HG03457 (cell line): ENCODE data around the gene ARL2.
A peak's percentile ranks its signal among the peaks of the same experiment; 100 is the strongest.
"Not testable (repeated sequence)": the region's sequence is repeated elsewhere in the genome, so short reads cannot be mapped to it uniquely, and the experiment has no call there.

Experiments used
- ATAC-seq: cut with Tn5 transposase; IDR thresholded peaks from one replicate; pipeline ENCODE4 v1.9.1; 2021; ENCODE audit warnings: moderate number of reproducible peaks; ENCODE audit not compliant: unreplicated experiment

ARL2 gene

DNA sequence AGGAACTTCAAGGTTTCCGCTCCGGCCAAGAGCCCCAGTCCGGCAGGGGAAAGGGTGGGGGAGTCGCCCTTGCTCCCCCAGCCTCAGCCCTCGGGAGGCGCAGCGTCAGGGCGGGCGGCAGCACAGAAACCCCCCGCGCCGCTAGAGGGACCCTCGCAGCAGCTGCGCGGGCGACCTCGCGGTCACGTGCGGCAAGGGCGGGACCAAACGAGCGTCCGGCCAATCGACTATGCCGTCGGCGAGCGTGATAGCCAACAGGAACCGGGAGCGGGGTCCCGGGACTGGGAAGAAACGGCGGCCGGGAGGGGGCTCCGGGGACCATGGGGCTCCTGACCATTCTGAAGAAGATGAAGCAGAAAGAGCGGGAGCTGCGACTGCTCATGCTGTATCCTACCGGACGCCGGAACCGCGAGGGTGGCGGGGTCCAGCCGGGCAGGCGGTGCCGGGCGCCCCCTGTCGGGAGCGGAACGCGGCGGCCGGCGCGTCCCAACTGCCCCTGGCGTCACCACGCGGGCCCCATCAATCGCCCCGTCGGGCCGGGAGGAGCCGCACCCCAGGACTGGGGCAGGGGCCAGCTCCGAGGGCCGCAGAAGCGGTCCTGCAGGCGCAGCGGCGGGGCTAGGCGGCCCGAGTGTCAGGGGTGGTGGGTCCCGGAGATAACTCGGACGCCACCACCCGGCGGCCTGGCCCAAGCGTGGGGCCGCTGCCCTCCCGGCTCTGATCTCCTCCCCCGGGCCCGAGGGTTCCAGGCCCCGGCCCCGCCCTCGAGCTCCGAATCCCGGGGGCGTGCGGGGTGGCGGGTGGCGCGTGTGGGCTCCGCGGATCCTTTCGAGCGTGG is at the start of gene ARL2:
ARL2 (plus strand) TSS at position 273 of the 838 bp plus-strand sequence; CDS start at position 321, 48 bp downstream.
- peak; percentile 61 for ATAC-seq

GRCh38 chr11:64967375-64967774 is 46.6 kb upstream of the ARL2 start:
- ATAC-seq, result no peak

- no peak for ATAC-seq
Measured at GRCh38 chr11:64969209-64969608, 44.8 kb upstream of the ARL2 start.

- ATAC-seq, result no peak
Measured at GRCh38 chr11:64970731-64971151, 43.2 kb upstream of the ARL2 start.

DNA sequence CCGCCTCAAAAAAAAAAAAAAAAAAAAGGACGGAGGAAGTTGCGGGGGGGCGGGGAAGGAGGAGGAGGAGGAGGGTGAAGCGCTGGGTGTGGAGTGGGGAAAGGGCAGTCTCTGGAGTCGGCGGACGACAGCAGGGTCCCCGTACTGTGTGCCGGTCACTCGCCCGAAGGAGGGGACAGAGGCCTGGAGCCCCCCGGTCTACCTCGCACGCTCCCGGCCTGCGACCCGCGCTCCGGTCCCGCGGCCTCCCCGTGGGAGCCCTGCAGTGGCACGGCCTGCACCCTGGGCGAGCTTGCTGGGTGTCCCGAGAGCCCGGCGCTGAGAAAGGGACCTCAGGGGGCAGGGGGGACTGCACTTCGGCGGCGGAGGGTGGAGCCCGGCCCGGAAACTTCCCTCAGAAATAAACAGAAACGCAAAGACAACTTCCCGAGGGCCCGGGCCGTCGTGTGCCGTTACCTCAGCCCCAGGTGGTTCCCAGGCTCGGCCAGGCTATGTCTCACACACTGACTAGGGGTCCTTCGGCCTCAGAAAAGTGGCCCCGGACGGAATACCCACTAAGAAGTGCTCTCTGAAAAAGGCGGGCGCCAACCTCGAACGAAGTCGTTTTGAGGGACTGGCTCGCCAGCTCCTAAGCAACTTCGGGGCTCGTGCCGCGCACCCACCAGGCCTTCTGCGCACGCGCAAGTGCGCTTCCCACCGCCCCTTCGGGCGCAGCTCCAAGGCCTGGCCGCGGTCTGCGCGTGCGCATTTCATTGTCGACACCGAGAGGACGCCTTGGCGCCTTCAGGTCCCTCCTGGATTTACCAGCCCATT is 42.3 kb upstream of the ARL2 start, which contains the start of gene MAJIN:
MAJIN (minus strand) TSS at position 688 of the 813 bp plus-strand sequence. CDS start 12,703 bp downstream, outside the sequence.
- no peak for ATAC-seq

- no peak for ATAC-seq
Measured at GRCh38 chr11:64974124-64974523, 39.8 kb upstream of the ARL2 start.

GRCh38 chr11:64976651-64977050 is 37.3 kb upstream of the ARL2 start:
- no peak for ATAC-seq

DNA sequence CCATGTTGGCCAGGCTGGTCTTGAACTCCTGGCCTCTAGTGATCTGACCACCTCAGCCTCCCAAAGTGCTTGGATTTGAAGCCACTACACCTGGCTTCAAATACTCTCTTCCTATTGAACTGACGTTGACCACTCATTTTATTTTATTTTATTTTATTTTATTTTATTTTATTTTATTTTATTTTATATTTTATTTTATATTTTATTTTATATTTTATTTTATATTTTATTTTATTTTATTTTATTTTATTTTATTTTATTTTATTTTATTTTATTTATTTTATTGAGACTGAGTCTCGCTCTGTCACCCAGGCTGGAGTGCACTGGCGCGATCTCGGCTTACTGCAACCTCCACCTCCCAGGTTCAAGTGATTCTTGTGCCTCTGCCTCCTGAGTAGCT is 30.6 kb upstream of the ARL2 start:
- ATAC-seq, result not testable (repeated sequence)

- no peak for ATAC-seq
Measured at GRCh38 chr11:64987998-64988854, 25.7 kb upstream of the ARL2 start.

DNA sequence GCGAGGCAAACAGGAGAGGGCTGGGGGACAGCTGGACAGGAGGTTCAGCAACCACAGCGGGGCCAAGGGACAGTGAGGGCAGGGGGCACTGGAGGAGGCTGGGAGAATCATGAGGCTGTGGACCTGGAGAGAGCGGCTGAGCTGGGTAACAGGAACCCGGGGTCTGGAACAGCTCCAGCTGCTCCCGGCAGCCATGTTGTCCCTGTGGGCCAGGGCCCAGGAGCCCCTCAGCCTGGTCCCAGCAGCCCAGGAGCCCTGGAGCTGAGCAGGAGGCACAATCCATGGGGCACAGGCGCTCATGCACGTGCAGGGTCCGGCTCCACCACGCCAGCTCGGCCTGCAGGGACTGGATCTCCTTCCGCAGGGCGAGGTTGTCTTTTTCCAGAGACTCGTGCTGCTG is 24.5 kb upstream of the ARL2 start:
- no peak for ATAC-seq

DNA sequence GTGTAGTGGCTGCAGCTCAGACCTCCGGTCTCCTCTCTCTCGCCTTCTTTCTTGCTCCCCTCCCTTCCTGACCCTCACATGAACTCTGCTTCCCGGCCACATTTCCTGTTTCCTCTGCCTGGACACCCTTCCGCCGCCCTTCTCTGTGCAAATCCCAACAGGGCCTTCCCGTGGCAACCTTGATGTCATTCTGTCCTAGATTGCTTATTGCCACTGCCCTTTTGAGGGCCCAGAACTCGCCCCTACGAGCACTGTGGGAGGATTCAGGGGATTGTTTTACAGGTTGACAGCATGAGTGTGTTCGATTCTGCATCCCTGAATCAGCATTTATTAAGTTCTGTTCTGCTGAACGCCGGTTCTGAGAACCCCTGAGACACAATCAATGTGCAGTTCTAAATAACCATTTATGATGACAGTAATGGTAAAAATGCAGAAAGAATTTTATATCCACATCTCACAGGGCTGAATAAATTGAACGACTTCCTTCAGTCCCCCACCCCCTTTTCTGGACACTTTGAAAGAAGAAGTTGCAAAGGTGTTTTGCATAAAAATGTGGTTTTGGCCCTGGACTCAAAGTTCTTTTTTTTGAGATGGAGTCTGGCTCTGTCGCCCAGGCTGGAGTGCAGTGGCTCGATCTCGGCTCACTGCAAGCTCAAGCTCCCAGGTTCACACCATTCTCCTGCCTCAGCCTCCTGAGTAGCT is 23.6 kb upstream of the ARL2 start:
- no peak for ATAC-seq

DNA sequence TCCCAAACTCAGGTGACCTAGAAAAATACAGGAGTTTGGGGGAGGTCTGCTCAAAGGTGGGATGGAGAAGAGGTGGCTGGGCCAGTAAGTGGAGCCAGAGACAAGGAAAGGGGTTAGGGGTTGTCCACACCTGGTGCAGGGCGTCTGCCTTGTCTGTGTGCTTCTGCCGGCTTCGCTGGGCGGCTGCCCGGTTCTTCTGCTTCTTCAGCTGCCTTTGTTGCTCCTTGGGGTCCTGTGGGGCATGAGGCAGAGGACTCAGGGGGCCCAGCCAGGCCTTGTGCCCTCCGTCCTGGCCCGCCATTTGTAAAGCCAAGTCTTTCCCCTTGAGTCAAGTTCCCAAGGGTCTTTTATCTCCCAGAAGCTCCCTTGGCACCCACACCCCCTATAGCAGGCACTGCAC is 19.6 kb upstream of the ARL2 start:
- ATAC-seq, result no peak

- no peak for ATAC-seq
Measured at GRCh38 chr11:64996327-64996709, 17.6 kb upstream of the ARL2 start.

- ATAC-seq, result no peak
Measured at GRCh38 chr11:64996710-64997380, 17.1 kb upstream of the ARL2 start, which contains the start of gene BATF2. Gene BATF2 (minus strand): TSS chr11:64996971. CDS start chr11:64996914, 57 bp downstream.

DNA sequence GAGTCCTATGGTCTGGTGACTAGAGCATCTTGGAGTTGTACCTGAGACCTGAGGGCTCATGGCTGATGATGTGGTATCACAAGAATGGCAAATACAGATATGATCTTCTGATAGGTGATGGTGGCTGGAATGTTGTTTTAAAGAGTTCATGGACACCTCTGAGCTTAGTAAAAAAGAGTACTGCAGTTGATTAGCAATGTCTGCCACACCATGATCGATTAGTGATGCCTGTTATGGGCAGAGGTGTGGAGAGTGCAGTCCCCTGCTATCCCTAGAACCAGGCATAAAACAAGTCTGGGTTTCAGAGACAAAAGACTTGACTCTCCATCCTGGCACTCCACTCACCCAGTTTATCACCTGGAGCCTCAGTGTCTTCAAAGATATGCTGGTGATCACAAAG is 15.8 kb upstream of the ARL2 start:
- ATAC-seq, result no peak

DNA sequence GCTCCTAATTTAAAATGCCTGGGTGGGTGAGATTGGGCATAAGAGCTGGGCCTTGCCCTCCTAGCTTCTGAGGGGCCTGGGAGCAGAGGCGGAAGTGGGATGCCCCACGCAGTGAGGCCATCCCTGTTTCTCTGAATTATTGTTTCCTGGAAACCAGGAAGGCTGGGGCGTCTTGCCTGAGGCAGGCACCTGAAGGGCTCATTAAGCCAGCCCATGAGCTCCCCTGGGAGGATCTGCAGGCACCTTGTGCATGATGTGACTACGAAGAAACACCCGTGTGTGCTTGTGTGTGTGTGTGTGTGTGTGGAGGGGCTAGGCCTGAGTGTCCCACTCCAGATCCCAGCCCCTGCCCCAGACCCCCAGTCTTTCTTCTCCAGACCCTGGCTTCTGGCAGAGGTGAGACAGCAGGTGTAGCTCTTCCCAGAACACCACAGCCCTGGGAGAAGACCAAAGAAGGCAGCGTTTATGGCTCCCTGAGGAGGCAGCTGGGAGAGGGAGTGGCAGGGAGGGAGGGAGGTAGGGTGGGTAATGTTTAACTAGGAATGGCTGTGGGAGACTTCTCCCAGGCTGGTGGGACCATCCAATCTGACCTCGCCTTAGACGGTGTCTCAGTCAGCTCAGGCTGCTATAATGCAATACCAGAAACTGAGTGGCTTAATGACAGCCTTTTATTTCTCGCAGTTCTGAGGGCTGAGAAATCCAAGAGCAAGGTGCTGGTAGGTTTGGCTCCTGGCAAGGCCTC is 15.1 kb upstream of the ARL2 start:
- no peak for ATAC-seq

GRCh38 chr11:64999478-64999877 is 14.5 kb upstream of the ARL2 start:
- no peak for ATAC-seq

- no peak for ATAC-seq
Measured at GRCh38 chr11:65002706-65003105, 11.3 kb upstream of the ARL2 start.

GRCh38 chr11:65003282-65003681 is 10.7 kb upstream of the ARL2 start:
- no peak for ATAC-seq
